ENCODE measurements around the gene CDH8.

DNA sequence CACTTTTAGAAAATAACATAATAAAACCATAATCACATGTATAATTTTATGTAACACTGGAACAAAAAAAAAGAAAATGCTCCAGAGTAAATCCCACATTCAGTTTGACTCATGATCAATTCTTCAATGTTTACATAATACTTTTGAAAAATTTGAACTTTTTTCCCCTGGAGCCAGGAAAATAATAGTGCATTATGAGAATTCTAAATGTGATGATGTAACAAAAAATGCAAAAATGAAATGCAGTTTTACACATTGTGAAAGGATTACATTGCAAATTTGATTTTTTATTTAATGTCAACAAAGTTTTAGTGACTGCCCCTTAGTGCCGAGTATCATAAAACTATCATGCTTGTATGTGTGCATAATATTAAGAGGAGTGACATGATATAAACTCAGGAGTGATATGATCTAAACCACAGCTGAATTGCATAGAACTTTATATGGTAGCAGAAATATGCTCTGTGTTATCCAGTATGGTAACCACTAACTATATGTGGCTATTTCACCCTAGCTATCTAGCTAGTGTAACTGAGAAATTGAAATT is 238.2 kb downstream of the CDH8 start:
- TF ChIP-seq TCF12 (IDR thresholded peaks at IDR 0.05; ENCODE audit: low read depth), result no peak
- no peak for TF ChIP-seq RAD21 (IDR thresholded peaks at IDR 0.05; ENCODE audit: low read depth)
- TF ChIP-seq EP300 (IDR thresholded peaks at IDR 0.05; ENCODE audit: borderline replicate concordance), result no peak
- no peak for TF ChIP-seq ZBTB7A (IDR thresholded peaks at IDR 0.05; ENCODE audit: low read depth)
- TF ChIP-seq CEBPB (IDR thresholded peaks at IDR 0.05), result no peak
- TF ChIP-seq, protein P1, sequence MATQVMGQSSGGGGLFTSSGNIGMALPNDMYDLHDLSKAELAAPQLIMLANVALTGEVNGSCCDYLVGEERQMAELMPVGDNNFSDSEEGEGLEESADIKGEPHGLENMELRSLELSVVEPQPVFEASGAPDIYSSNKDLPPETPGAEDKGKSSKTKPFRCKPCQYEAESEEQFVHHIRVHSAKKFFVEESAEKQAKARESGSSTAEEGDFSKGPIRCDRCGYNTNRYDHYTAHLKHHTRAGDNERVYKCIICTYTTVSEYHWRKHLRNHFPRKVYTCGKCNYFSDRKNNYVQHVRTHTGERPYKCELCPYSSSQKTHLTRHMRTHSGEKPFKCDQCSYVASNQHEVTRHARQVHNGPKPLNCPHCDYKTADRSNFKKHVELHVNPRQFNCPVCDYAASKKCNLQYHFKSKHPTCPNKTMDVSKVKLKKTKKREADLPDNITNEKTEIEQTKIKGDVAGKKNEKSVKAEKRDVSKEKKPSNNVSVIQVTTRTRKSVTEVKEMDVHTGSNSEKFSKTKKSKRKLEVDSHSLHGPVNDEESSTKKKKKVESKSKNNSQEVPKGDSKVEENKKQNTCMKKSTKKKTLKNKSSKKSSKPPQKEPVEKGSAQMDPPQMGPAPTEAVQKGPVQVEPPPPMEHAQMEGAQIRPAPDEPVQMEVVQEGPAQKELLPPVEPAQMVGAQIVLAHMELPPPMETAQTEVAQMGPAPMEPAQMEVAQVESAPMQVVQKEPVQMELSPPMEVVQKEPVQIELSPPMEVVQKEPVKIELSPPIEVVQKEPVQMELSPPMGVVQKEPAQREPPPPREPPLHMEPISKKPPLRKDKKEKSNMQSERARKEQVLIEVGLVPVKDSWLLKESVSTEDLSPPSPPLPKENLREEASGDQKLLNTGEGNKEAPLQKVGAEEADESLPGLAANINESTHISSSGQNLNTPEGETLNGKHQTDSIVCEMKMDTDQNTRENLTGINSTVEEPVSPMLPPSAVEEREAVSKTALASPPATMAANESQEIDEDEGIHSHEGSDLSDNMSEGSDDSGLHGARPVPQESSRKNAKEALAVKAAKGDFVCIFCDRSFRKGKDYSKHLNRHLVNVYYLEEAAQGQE (IDR thresholded peaks at IDR 0.05; ENCODE audit: low read depth), result no peak
- TF ChIP-seq, protein P2, sequence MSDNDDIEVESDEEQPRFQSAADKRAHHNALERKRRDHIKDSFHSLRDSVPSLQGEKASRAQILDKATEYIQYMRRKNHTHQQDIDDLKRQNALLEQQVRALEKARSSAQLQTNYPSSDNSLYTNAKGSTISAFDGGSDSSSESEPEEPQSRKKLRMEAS (IDR thresholded peaks at IDR 0.05), result no peak
- no peak for TF ChIP-seq EGR1 (IDR thresholded peaks at IDR 0.05)
- no peak for TF ChIP-seq NFIC (IDR thresholded peaks at IDR 0.05)
- TF ChIP-seq YY1 (IDR thresholded peaks at IDR 0.05; ENCODE audit: low read depth), result no peak
- TF ChIP-seq FOXM1 (IDR thresholded peaks at IDR 0.05; ENCODE audit: borderline replicate concordance, low read depth), result no peak
- TF ChIP-seq TAF1 (IDR thresholded peaks at IDR 0.05; ENCODE audit: low read depth), result no peak

Measured in Ishikawa (cell line).